Endothelial cell of umbilical vein (primary cell): ENCODE measurements around the gene SOCS3. TPM values are rescaled to one million over a fixed set of nuclear protein-coding genes. Genes with fewer than 3 reads are reported as not detected.
A peak's percentile ranks its signal among the peaks of the same experiment; 100 is the strongest.

Source experiments
- BruUV-seq: library from RNA; stranded (reverse); fragments of 400-500 nt; replicated peaks from 2 replicates; lab custom pipeline; 2021; lab: Mats Ljungman, UMichigan
- CTCF ChIA-PET: fragments of 300-600, 350-600 bp; sonication (Branson Sonifier 250); formaldehyde crosslinking; loops from one replicate; lab custom pipeline; 2021; ENCODE audit warnings: antibody characterized with exemption, inconsistent platforms; lab: Charles Lee
- POLR2A ChIA-PET: fragments of 300-600, 350-600 bp; sonication (Branson Sonifier 250); formaldehyde crosslinking; loops from one replicate; lab custom pipeline; 2021; ENCODE audit warnings: antibody characterized with exemption, inconsistent platforms; lab: Charles Lee
- DNase-seq: peaks from one replicate; pipeline ENCODE4 v3.0.0-alpha.2; 2011; ENCODE audit warnings: low read depth, low spot score
- FAIRE-seq: peaks from 2 replicates; lab custom pipeline; 2011; peaks lifted over from hg19 to GRCh38; lab: Jason Lieb, UNC
- H2AFZ ChIP-seq: 2 replicates; pipeline ENCODE4 v1.6.0; 2012; ENCODE audit warnings: low read depth, low read length, control low read depth, inconsistent platforms
- H3K27ac ChIP-seq: 2 replicates; pipeline ENCODE4 v1.5.1; 2011; ENCODE audit warnings: low read depth, mild to moderate bottlenecking, control low read depth, low read length, moderate library complexity; ENCODE audit not compliant: insufficient read depth
- H3K27me3 ChIP-seq, 2 experiments: 2 replicates each; pipeline versions ENCODE4 v1.6.0 to v1.6.1; 2011; ENCODE audit warnings: low read length in 2 of 2, mixed read lengths in 1 of 2; ENCODE audit not compliant: control insufficient read depth in 2 of 2, insufficient read depth in 2 of 2
- H3K36me3 ChIP-seq, 2 experiments: 2 replicates in 1 of 2; 3 replicates in 1 of 2; pipeline ENCODE4 v1.5.1; 2011; ENCODE audit warnings: low read length in 2 of 2, mild to moderate bottlenecking in 1 of 2, moderate library complexity in 1 of 2; ENCODE audit not compliant: control insufficient read depth in 2 of 2, insufficient read depth in 2 of 2; ENCODE audit errors: extremely low read depth in 1 of 2
- H3K4me1 ChIP-seq: 3 replicates; pipeline ENCODE4 v1.5.1; 2011; ENCODE audit warnings: mild to moderate bottlenecking, low read length; ENCODE audit not compliant: control insufficient read depth, insufficient read depth; ENCODE audit errors: extremely low read depth
- H3K4me2 ChIP-seq: 2 replicates; pipeline ENCODE4 v1.6.1; 2011; ENCODE audit warnings: low read length, control low read depth, mixed read lengths; ENCODE audit not compliant: insufficient read depth
- H3K4me3 ChIP-seq, 3 experiments: fragments of 200-600 bp in 1 of 3; sonication (generic), shearing (Covaris generic) in 1 of 3; replicated peaks in 1 of 3; 2 replicates each; pipeline ENCODE4 v1.5.1; 2011 to 2016; ENCODE audit warnings: control low read depth in 3 of 3, low read length in 3 of 3, mild to moderate bottlenecking in 2 of 3, inconsistent platforms in 1 of 3, low read depth in 1 of 3, moderate library complexity in 1 of 3; ENCODE audit not compliant: insufficient read depth in 1 of 3
- H3K79me2 ChIP-seq: 2 replicates; pipeline ENCODE4 v1.6.0; 2012; ENCODE audit warnings: low read length, inconsistent platforms; ENCODE audit not compliant: control insufficient read depth, insufficient read depth
- H3K9ac ChIP-seq: replicated peaks from 2 replicates; pipeline ENCODE3; 2011; ENCODE audit warnings: low read length, control low read depth; ENCODE audit not compliant: insufficient read depth; ENCODE audit errors: extremely low read depth
- H3K9me1 ChIP-seq: replicated peaks from 3 replicates; pipeline ENCODE4 v1.6.0; 2011; ENCODE audit warnings: mild to moderate bottlenecking, low read length; ENCODE audit not compliant: control insufficient read depth, insufficient read depth; ENCODE audit errors: extremely low read depth
- H3K9me3 ChIP-seq: replicated peaks from 2 replicates; pipeline ENCODE4 v1.5.1; 2012; ENCODE audit warnings: low read length, inconsistent platforms; ENCODE audit not compliant: control insufficient read depth, insufficient read depth
- H4K20me1 ChIP-seq: replicated peaks from 2 replicates; pipeline ENCODE3; 2011; ENCODE audit warnings: mild to moderate bottlenecking, low read length; ENCODE audit not compliant: control insufficient read depth, insufficient read depth; ENCODE audit errors: extremely low read depth
- FOS ChIP-seq: IDR thresholded peaks from 2 replicates; pipeline ENCODE4 v1.6.1; 2011; ENCODE audit warnings: mild to moderate bottlenecking, low read length, moderate library complexity, borderline replicate concordance; ENCODE audit not compliant: insufficient read depth
- JUN ChIP-seq: IDR thresholded peaks from 2 replicates; pipeline ENCODE4 v1.6.1; 2011; ENCODE audit warnings: borderline replicate concordance, low read depth; ENCODE audit not compliant: insufficient read length, insufficient read depth
- MYC ChIP-seq: IDR thresholded peaks from one replicate; pipeline ENCODE4 v1.6.1; 2011; ENCODE audit warnings: mild to moderate bottlenecking, low read depth, low read length
- POLR2A ChIP-seq: IDR thresholded peaks from 2 replicates; pipeline ENCODE4 v1.6.1; 2012; ENCODE audit warnings: low read depth, mild to moderate bottlenecking, control low read depth, low read length
- POLR2AphosphoS5 ChIP-seq: IDR thresholded peaks from 2 replicates; pipeline ENCODE4 v1.6.1; 2012; ENCODE audit warnings: low read depth, mild to moderate bottlenecking, control low read depth, low read length, moderate library complexity; ENCODE audit not compliant: insufficient read depth
- dilution Hi-C: fragments of 300-500 bp; cut with MboI; formaldehyde crosslinking; loops from one replicate; pipeline ENCODE4 v1.15.0; 2019; ENCODE audit warnings: low sequenced_read_pairs; ENCODE audit not compliant: extremely low pct_ligation_motif_present
- intact Hi-C: fragments of 100-400 bp; cut with micrococcal nuclease; formaldehyde crosslinking; loops from one replicate; pipeline ENCODE4 v1.10.0; 2022
- polyA plus RNA-seq, 4 experiments: library from polyadenylated mRNA; depleted of rRNA in 3 of 4; stranded (reverse) in 3 of 4; unstranded in 1 of 4; fragments of >200 nt; gene quantifications; 2 replicates each; pipeline versions ENCODE4 v1.2.1 to v1.2.3, GENCODE V29; 2011 to 2012; ENCODE audit warnings: missing spikeins in 1 of 4
- total RNA-seq: library from RNA; stranded (reverse); gene quantifications from 2 replicates; pipeline ENCODE4 v1.2.3, GENCODE V29; 2021
- TF ChIP-seq, protein P1 (sequence below), 2 donors: IDR thresholded peaks; 1 replicate in 1 of 2; 2 replicates in 1 of 2; pipeline ENCODE4 v1.5.1; 2011; ENCODE audit warnings: low read length in 2 of 2, mild to moderate bottlenecking in 2 of 2, moderate library complexity in 2 of 2, control low read depth in 1 of 2, inconsistent platforms in 1 of 2, low read depth in 1 of 2; ENCODE audit not compliant: insufficient read depth in 1 of 2; ENCODE audit errors: extremely low read depth in 1 of 2
- TF ChIP-seq, protein P2 (sequence below): IDR thresholded peaks from 2 replicates; pipeline ENCODE4 v1.6.1; 2011; ENCODE audit not compliant: insufficient read depth, insufficient read length

Gene SOCS3
- total and polyA plus RNA-seq, 2 donors (not counting 3 experiments of a cell fraction or from before 2014, with no cell fraction given), result 6.2 to 14.3 TPM

DNA sequence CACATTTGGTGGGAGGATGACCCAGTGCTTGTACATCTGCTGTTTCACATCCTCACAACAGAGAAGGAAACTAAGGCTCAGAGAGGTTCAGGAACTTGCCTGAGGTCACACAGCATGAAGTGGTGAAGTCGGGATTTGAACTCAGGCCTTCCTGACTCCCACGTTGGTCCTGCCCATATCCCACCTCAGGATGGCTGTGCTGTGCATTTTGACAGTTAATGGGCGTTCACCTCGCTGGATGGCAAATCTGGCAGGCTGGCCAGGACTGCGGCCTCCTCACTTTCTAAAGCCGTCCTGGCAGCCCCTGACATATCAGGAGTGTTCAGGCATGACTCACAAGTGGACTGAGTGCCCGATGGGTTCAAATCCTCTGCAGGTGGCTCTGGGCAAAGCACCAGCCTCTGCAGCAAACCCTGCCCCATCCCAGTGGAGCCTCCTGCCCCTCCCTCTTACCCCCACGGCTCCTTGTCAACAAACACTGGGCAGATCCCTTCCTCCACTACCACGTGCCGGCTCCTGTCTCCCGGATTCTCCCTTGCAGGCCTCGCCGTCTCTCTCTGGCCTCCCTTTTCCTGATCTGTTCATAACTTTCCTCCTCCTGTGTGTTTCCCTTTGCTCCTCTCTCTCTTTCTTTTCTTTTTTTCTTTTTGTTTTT is 29.2 kb downstream of the SOCS3 start:
- POLR2A ChIA-PET, result no interaction called here
- intact Hi-C loops, result no loop called here
- CTCF ChIA-PET, result interaction anchor here (1.0 to 1.8 kb wide), 2 partner anchors 26 to 41 kb away, joined by 3 to 4 read pairs; no protein-coding TSS in a partner anchor

DNA sequence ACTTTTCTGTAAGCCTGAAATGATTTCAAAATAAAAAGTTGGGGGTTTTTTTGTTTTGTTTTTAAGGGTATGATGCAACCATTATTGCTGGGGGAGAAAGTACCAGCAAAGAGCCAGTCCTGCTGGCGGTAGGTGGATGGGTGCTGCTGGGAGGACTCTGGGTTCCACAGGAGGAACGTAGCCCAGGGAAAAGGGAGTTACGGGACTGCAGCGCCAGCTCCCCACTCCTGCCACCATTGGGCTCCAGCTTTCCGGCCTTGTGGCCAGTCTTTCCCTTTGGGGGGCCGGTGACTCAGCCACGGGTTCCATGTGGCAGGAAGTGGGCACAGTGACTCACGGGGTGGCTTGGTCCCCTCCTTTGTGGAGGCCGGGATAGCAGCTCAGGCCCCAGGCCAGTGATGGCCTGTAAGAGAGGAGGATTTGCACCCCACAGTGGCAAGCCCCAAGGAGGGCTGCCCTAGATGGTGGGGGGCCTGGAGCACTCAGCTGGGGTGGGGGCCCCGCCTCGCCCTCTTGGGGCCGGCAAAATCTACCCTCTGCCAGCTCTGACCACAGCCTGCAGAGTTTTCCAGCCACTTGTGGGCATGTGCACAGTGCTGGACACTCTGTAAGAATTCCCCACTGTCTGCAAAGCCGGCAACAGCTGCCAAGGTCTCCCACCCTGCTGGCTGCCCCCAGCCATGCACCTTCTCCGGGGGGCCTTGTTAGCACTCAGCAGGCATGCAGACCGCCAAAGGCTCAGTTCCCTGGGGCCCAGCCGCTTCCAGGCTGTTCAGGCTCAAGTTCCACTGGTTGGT is 30.4 kb downstream of the SOCS3 start:
- no TSS peak for BruUV-seq
- Histone ChIP-seq H3K4me1 (peaks cover 20% of the 10 kb centered on the region), H3K4me3 (no peak overlapping the region), H3K79me2 (no peaks in the 10 kb centered on the region), H3K9me1 (no peaks in the 10 kb centered on the region), H3K27ac (no peak overlapping the region), H3K4me2 (no peak overlapping the region), H3K9ac (no peak overlapping the region), H2AFZ (peak overlapping the region; percentile 70), H4K20me1 (no peaks in the 10 kb centered on the region), H3K36me3 (no peaks in the 10 kb centered on the region), H3K9me3 (no peaks in the 10 kb centered on the region), H3K27me3 (no peaks in the 10 kb centered on the region)
- intact Hi-C loops, result no loop called here
- TF ChIP-seq, protein P1, sequence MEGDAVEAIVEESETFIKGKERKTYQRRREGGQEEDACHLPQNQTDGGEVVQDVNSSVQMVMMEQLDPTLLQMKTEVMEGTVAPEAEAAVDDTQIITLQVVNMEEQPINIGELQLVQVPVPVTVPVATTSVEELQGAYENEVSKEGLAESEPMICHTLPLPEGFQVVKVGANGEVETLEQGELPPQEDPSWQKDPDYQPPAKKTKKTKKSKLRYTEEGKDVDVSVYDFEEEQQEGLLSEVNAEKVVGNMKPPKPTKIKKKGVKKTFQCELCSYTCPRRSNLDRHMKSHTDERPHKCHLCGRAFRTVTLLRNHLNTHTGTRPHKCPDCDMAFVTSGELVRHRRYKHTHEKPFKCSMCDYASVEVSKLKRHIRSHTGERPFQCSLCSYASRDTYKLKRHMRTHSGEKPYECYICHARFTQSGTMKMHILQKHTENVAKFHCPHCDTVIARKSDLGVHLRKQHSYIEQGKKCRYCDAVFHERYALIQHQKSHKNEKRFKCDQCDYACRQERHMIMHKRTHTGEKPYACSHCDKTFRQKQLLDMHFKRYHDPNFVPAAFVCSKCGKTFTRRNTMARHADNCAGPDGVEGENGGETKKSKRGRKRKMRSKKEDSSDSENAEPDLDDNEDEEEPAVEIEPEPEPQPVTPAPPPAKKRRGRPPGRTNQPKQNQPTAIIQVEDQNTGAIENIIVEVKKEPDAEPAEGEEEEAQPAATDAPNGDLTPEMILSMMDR (IDR thresholded peaks at IDR 0.05; ENCODE audit: extremely low read depth in 1 of 2, insufficient read depth in 1 of 2, low read depth in 1 of 2, low read length in 2 of 2), result no peak
- TF ChIP-seq FOS, result peak; percentile 13
- ChIA-PET CTCF (interaction anchor here (1.0 to 1.8 kb wide), 4 partner anchors 10 to 40 kb away, joined by 3 to 4 read pairs (median 4); no protein-coding TSS in a partner anchor), POLR2A (no interaction called here)
- no peak for FAIRE-seq
- no peak for DNase-seq
- dilution Hi-C loops, result no loop called here

More for the DNA sequence above, 29.2 kb downstream of the SOCS3 start:
- Histone ChIP-seq H4K20me1 (no peaks in the 10 kb centered on the region), H3K79me2 (no peaks in the 10 kb centered on the region), H3K27ac (no peak overlapping the region), H3K9me1 (no peaks in the 10 kb centered on the region), H2AFZ (peak overlapping the region; percentile 11), H3K27me3 (no peaks in the 10 kb centered on the region), H3K9me3 (no peaks in the 10 kb centered on the region), H3K4me1 (peaks cover 14% of the 10 kb centered on the region), H3K36me3 (no peaks in the 10 kb centered on the region), H3K4me3 (no peak overlapping the region), H3K9ac (no peak overlapping the region), H3K4me2 (no peak overlapping the region)
- no TSS peak for BruUV-seq
- dilution Hi-C loops, result no loop called here
- DNase-seq (no peak), FAIRE-seq (no peak)
- TF ChIP-seq POLR2AphosphoS5 (no peak), FOS (no peak), MYC (no peak), POLR2A (no peak), JUN (no peak)
- TF ChIP-seq, protein P2, sequence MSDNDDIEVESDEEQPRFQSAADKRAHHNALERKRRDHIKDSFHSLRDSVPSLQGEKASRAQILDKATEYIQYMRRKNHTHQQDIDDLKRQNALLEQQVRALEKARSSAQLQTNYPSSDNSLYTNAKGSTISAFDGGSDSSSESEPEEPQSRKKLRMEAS, result no peak
